Transverse colon (tissue), 4 donors: ENCODE data around the gene KCNH6.

ENCODE experiments used
- CTCF ChIP-seq, 5 experiments: fragments of 200-600 bp in 3 of 5; fragments of 450-650 bp in 2 of 5; sonication (generic) in 3 of 5; IDR thresholded peaks; 1 replicate in 2 of 5; 2 replicates in 3 of 5; pipeline ENCODE4 v1.5.1; 2016 to 2017; ENCODE audit warnings: antibody characterized with exemption in 5 of 5, inconsistent platforms in 3 of 5, mild to moderate bottlenecking in 2 of 5, moderate library complexity in 1 of 5
- EP300 ChIP-seq: sonication (generic); formaldehyde crosslinking; IDR thresholded peaks from one replicate; pipeline ENCODE4 v1.6.1; 2017; ENCODE audit warnings: antibody characterized with exemption, low read depth
- POLR2A ChIP-seq: fragments of 450-650 bp; IDR thresholded peaks from one replicate; pipeline ENCODE4 v1.6.1; 2016; ENCODE audit warnings: antibody characterized with exemption, mild to moderate bottlenecking, moderate library complexity
- POLR2AphosphoS5 ChIP-seq, 3 donors: sonication (generic); formaldehyde crosslinking; IDR thresholded peaks; one replicate each; pipeline ENCODE4 v1.6.1; 2016; ENCODE audit warnings: antibody characterized with exemption in 3 of 3

- TF ChIP-seq POLR2A (no peak), POLR2AphosphoS5 (IDR thresholded peaks at IDR 0.05) (no peak), CTCF (IDR thresholded peaks at IDR 0.05) (no peak), EP300 (no peak)
Measured at GRCh38 chr17:63476459-63476853, 46.7 kb upstream of the KCNH6 start.
